GM12873 (cell line): ENCODE results near the gene FLT1.

Experiments
- CTCF ChIP-seq: IDR thresholded peaks from 2 replicates; pipeline ENCODE4 v1.5.1; 2012; ENCODE audit warnings: low read depth, mild to moderate bottlenecking, moderate library complexity, low read length, control low read depth; ENCODE audit not compliant: insufficient read depth; ENCODE audit errors: missing control alignments

FLT1 gene

GRCh38 chr13:28434926-28435325, 60.0 kb downstream of the FLT1 start:
- TF ChIP-seq CTCF, result no peak

- no peak for TF ChIP-seq CTCF
These were observed 61.9 kb downstream of the FLT1 start for GRCh38 chr13:28432816-28433560.

- TF ChIP-seq CTCF, result no peak
These were observed 65.1 kb downstream of the FLT1 start for GRCh38 chr13:28429685-28430290.

GRCh38 chr13:28429096-28429495, 65.8 kb downstream of the FLT1 start:
- TF ChIP-seq CTCF, result no peak

GRCh38 chr13:28426381-28426780, 68.5 kb downstream of the FLT1 start:
- no peak for TF ChIP-seq CTCF

- TF ChIP-seq CTCF, result no peak
These were observed 69.1 kb downstream of the FLT1 start for GRCh38 chr13:28425793-28426192.

- no peak for TF ChIP-seq CTCF
These were observed 70.4 kb downstream of the FLT1 start for GRCh38 chr13:28424541-28424940.
